HS-5 (cell line): ENCODE results near the gene TYW1B.
"Not testable (repeated sequence)": the region's sequence is repeated elsewhere in the genome, so short reads cannot be mapped to it uniquely, and the experiment has no call there.

ENCODE experiments used
- DNase-seq: peaks from one replicate; pipeline ENCODE4 v3.0.0-alpha.2; 2012; ENCODE audit warnings: low read depth

Gene TYW1B, protein sequence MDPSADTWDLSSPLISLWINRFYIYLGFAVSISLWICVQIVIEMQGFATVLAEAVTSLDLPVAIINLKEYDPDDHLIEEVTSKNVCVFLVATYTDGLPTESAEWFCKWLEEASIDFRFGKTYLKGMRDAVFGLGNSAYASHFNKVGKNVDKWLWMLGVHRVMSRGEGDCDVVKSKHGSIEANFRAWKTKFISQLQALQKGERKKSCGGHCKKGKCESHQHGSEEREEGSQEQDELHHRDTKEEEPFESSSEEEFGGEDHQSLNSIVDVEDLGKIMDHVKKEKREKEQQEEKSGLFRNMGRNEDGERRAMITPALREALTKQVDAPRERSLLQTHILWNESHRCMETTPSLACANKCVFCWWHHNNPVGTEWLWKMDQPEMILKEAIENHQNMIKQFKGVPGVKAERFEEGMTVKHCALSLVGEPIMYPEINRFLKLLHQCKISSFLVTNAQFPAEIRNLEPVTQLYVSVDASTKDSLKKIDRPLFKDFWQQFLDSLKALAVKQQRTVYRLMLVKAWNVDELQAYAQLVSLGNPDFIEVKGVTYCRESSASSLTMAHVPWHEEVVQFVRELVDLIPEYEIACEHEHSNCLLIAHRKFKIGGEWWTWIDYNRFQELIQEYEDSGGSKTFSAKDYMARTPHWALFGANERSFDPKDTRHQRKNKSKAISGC

DNA sequence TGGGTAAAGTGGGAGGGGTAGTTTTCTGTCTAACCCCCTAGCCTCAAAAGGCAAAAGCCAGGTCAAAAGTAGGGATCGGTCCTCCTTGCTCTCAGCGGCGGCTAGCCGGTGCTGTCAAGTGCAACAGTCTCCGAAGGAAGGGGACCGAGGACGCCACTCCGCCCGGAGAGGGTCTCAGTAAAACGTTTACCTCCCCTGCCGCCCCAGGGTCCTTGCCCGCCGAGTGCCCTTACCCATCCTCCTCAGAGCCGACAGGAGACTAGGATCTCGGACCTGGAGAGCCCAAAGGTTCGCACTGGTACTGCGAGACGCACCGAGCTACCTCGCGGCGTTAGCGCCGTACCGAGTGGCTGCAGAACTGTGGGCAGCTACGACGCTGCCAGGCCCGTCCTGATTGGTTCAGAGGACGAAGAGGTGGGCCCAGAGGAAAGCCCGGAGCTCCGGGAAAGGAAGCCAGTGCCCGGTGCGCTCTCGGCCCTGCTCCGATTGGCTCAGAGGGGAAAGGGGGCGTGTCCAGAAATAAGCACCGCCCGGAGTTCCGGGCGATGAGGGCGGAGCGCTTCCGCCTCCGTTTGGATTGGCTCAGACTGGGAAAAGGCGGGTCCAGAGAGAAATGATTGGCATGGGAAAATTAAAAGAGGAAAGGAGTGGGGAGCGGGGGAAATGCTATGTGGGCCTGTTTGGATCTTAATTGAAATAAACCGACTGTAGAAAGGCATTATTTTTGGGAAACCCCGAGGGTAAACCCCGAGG, at the start of gene TYW1B:
TSS of gene TYW1B (minus strand) at position 362 of the 753 bp plus-strand sequence. CDS start at position 237, 125 bp downstream.
- peak; percentile 93 for DNase-seq

- DNase-seq = not testable (repeated sequence)
These were observed 39.6 kb upstream of the TYW1B start for GRCh38 chr7:72867591-72867990.

DNA sequence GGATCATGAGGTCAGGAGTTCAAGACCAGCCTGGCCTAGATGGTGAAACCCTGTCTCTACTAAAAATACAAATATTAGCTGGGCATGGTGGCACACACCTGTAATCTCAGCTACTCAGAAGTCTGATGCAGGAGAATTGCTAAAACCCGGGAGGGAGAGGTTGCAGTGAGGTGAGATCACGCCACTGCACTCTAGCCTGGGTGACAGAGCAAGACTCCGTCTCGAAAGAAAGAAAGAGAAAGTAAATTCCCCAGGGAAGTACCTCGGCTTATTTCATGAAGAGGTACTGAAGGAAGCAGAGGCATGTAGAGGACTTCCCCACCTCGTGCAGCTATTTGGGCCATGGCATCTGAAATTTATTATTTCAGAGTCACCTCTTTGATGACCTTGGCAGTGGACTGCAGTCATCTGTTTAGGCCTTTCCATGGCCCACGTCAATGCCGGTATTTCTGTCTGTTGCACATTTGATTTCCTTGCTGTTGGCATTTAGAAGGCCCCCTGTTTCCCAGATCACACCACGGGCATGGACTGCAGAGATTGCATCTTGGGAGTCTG, 30.9 kb upstream of the TYW1B start:
- DNase-seq = not testable (repeated sequence)

- DNase-seq = not testable (repeated sequence)
These were observed 29.9 kb upstream of the TYW1B start for GRCh38 chr7:72857925-72858324.

GRCh38 chr7:72855261-72855660, 27.3 kb upstream of the TYW1B start:
- DNase-seq = not testable (repeated sequence)

DNA sequence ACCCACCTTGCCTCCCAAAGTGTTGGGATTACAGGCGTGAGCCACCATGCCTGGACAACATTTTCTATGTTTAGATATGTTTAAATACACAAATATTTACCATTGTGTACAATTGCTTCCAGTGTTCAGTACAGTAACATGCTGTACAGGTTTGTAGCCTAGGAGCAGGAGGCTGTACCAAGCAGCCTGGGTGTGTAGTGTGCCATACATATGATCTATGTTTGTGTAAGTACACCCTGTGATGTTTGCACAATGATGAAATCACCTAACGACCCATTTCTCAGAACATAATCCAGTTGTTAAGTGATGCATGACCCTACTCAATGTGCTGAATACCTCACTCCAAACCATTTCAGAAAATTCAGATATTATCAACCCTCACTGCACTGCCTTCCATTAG, 24.9 kb upstream of the TYW1B start:
- not testable (repeated sequence) for DNase-seq

DNA sequence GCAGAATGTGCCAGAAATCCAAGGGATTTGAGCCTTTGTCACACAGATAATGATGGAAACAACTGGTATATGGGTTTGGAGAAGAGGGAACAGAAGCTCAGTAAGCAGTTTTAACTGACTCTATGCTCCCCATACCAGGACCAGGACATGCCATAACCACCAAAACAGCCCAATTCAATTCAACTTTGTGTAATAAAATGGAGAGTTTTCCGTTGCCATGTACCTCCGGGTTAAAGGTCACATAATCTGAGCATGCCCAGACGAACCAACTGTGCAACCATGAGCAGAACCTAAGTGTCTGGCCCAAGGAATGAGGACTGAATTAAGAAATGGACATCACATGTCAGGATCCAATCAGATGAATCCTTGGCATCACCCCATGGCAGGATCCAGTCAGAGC, 22.7 kb upstream of the TYW1B start:
- DNase-seq = not testable (repeated sequence)

DNA sequence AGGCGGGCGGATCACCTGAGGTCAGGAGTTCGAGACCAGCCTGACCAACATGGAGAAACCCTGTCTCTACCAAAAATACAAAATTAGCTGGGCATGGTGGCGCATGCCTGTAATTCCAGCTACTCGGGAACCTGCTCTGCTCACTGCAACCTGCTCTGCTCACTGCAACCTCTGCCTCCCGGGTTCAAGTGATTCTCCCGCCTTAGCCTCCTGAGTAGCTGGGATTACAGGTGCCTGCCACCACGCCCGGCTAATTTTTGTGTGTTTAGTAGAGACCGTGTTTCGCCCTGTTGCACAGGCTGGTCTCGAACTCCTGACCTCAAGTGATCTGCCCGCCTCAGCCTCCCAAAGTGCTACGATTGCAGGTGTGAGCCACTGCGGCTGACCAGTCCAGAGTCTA, 16.1 kb upstream of the TYW1B start:
- not testable (repeated sequence) for DNase-seq

GRCh38 chr7:72843166-72843565, 15.2 kb upstream of the TYW1B start:
- not testable (repeated sequence) for DNase-seq

DNA sequence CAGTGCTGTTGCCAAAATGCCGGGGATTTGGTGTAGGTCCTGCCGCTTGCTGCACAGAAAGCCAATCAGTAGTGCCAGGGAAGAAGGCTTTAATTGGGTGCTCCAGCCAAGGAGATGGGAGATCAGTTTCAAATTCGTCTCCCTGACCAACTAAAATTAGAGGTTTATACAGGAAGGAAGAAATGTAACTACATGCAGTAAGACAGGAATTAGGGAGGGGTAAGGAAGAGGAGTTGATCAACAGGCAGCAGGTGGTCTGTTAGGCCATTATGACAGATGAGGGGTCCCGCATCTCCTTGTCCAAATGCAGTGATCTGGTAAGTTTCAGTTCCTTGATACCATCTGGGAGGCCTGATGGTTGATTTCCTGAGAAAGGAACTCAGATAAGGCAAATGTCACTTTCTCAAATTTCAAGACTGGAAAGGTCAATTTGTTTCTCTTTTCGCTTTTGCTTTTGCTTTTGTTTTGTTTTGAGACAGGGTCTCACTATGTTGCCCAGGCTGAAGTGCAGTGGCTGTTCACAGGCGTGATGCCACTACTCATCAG, 13.0 kb upstream of the TYW1B start:
- not testable (repeated sequence) for DNase-seq

- DNase-seq = not testable (repeated sequence)
These were observed 10.3 kb upstream of the TYW1B start for GRCh38 chr7:72838315-72838714.

DNA sequence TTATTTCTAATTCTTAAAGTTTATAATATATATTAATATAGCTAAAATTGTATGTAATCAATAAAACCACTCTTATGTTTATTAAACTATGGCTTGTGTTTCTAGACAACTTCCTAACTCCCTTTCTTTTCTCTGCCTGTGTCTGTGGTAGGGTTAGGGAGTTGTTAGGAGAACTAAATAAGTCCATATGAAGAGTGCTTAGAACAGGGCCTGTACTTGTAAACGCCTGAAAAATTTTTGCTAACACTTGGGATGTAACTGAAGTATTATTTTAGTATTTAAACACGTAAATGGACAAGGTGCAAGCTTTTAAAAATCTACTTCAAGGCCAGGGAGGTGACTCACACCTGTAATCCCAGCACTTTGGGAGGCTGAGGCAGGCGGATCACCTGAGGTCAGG, 9.3 kb upstream of the TYW1B start:
- not testable (repeated sequence) for DNase-seq

DNA sequence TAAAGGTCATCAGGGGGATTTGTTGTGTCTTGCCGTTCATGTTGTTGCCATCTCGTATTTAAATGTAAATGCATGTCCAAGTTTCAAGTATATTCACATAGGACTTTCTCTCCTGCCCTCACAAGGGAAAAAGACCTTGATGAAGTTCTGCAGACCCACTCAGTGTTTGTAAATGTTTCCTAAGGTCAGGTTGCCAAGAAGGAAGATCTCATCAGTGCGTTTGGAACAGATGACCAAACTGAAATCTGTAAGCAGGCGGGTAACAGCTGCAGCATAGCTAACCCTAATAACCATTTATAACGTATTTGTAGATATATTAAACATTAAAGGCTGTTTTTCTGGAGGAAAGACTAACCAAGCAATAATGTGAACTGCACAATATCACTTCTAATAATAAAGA, 2.6 kb upstream of the TYW1B start:
- DNase-seq = not testable (repeated sequence)

DNA sequence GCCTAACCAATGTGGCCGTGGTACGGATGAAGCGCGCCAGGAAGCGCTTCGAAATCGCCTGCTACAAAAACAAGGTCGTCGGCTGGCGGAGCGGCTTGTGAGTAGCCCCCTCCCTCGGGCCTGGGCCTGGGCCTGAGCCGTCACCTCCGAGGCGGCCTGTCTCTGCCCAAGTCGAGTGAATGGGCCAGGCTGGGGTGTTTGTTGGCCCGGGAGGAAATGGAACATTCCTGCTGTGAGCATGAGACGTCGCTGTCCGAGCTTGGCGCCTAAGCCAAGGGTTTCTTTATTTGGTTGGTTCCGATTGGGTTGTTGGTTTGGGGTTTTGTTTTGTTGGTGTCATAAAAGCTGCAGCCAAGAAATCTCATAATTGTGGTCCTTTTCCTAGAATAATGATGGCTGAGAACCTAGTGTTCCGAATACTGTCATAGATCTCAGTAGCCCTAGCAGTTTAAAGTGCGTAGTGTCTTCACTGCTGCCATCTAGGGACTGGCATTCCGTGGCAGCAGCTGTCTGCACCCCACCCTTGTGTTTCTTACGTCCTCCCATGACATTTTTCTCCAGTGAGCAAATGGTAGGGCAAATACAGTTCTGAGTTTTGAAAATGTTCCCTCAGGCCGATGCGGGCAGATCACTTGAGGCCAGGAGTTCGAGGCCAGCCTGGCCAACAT, 1.8 kb upstream of the TYW1B start:
- peak; percentile 57 for DNase-seq

GRCh38 chr7:72829291-72829686, 1.3 kb upstream of the TYW1B start:
- peak; percentile 97 for DNase-seq

- peak; percentile 41 for DNase-seq
These were observed 4.0 kb downstream of the TYW1B start for GRCh38 chr7:72823765-72824732.

DNA sequence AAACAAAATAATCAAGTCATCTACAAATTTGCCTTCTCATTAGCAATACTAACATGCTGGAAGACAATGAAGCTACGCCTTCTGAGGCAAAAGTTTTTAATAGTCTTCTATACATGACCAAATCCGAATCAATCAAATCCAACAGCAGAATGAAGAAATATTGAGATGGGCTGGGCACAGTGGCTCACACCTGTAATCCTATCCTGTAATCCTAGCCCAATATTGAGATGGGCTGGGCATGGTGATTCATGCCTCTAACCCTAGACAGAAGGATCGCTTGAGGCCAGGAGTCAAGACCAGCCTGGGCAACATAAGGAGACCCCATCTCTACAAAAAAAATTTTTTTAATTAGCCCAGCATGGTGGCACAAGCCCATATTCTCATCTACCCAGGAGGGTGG, 5.5 kb downstream of the TYW1B start:
- DNase-seq = not testable (repeated sequence)

DNA sequence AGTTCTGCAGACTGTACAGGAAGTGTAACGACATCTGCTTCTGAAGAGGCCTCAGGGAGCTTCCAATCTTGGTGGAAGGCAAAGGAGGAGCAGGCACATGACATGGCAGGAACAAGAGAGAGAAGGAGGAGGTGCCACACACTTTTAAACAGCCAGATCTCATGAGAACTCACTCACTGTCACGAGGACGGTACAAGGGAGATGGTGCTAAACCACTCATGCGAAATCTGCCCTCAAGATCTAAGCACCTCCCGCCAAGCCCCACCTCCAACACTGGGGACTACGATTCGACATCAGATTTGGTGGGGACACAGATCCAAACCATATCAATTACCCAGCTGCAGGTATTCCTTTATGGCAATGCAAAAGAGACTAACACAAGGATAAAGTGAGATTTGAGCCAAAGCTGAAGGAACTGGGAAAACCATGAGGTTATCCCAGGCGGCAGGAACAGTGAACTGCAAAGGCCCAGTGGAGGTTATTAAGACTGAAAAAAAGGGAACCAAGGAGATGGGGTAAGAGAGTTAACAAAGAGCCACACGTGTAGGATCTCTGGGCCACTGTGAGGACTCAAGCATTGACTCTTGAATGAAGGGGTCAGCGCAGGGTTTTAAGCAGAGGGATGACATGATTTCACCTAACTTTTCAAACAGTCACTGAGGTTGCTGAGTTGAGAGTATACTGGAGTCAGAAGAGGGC, 9.2 kb downstream of the TYW1B start:
- not testable (repeated sequence) for DNase-seq

- DNase-seq = not testable (repeated sequence)
These were observed 10.3 kb downstream of the TYW1B start for GRCh38 chr7:72817661-72818060.
